ES-I3 (cell line): ENCODE data around the gene ABCB11.
"Not testable (repeated sequence)": the region's sequence is repeated elsewhere in the genome, so short reads cannot be mapped to it uniquely, and the experiment has no call there.

Source experiments
- H3K36me3 ChIP-seq: 2 replicates; pipeline ENCODE4 v1.6.1; 2013; ENCODE audit warnings: mild to moderate bottlenecking, low read length, control low read depth, moderate library complexity; ENCODE audit not compliant: insufficient read depth
- H3K4me1 ChIP-seq: 2 replicates; pipeline ENCODE4 v1.6.1; 2013; ENCODE audit warnings: mild to moderate bottlenecking, control low read depth, low read length; ENCODE audit not compliant: insufficient read depth
- H3K9ac ChIP-seq: 2 replicates; pipeline ENCODE4 v1.6.1; 2013; ENCODE audit warnings: low read depth, mild to moderate bottlenecking, low read length, moderate library complexity
- H3K9me3 ChIP-seq: 2 replicates; pipeline ENCODE4 v1.6.1; 2013; ENCODE audit warnings: mild to moderate bottlenecking, low read length, moderate library complexity; ENCODE audit not compliant: control insufficient read depth, insufficient read depth

The ABCB11 gene

GRCh38 chr2:169054575-169054974, 23.5 kb upstream of the ABCB11 start:
- H3K9me3 ChIP-seq, H3K36me3 ChIP-seq, H3K9ac ChIP-seq, H3K4me1 ChIP-seq: not testable (repeated sequence)

GRCh38 chr2:169050476-169051240, 19.5 kb upstream of the ABCB11 start:
- Histone ChIP-seq H3K36me3 (no peaks in the 10 kb centered on the region), H3K4me1 (no peaks in the 10 kb centered on the region), H3K9ac (no peak overlapping the region), H3K9me3 (no peaks in the 10 kb centered on the region; the same call in 1 of the 2 replicates)

DNA sequence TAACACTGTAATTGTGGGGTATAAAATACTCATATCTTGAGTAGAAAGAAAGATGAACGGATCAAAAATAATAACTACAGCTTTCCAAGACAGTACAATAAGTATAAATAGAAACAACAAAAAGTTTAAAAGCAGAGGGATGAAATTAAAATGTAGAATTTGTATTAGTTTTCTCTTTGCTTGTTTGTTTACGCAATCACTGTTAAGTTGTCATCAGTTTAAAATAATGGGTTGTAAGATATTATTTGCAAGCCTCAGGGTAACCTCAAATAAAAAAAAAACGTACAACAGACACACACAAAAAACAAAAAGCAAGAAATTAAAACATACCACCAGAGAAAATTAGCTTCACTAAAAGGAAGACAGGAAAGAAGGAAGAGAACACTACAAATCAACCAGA, 18.0 kb upstream of the ABCB11 start:
- Histone ChIP-seq H3K4me1 (no peaks in the 10 kb centered on the region), H3K9ac (no peak overlapping the region), H3K36me3 (no peaks in the 10 kb centered on the region), H3K9me3 (no peaks in the 10 kb centered on the region)

DNA sequence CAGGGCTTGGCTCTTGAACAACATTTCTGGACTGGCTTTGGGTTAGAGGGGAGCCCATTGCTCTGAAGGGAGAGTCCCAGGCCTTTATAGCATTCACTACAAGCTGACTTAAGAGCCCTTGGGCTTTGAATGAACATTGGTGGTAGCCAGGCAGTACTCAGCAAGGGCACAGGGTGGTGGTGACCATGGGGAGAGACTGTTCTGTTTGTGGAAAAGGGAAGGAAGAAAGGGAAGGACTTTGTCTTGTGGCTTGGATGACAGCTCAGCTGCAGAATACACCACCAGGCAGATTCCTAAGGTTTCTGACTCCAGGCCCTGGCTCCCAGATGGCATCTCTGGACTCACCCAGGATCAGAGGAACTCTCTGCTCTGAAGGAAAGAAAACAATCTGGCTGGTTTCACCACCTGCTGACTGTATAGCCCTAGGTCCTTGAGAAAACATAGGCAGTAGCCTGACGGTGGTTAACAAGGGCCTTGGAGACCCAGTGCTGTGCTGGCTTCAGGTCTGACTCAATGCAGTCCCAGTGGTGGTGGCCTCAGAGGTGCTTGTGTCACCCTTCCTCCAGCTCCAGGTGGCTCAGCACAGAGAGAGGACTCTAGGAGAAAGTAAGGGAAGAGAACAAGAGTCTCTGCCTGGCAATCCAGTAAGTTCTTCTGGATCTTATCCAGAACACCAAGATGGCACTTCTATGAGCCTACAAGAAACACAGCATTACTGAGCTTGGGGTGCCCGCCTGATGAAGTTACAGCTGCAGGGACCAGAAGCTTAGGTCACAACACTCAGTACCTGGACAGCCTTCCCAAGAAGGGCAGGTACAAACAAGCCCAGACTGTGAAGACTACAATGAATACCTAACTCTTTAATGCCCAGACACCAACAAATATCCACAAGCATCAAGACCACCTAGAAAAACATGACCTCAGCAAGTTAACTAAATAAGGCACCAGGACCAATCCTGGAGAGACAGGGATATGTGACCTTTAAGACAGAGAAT, 16.4 kb upstream of the ABCB11 start:
- no peaks in the 10 kb centered on the region for H3K36me3 ChIP-seq
- peaks cover under 1% of the 10 kb centered on the region; the same call in 1 of the 2 replicates for H3K9me3 ChIP-seq
- no peak overlapping the region for H3K9ac ChIP-seq
- H3K4me1 ChIP-seq: no peaks in the 10 kb centered on the region

GRCh38 chr2:169046440-169047151, 15.5 kb upstream of the ABCB11 start:
- Histone ChIP-seq H3K9ac (no peak overlapping the region), H3K36me3 (no peaks in the 10 kb centered on the region)

GRCh38 chr2:169042856-169043255, 11.7 kb upstream of the ABCB11 start:
- Histone ChIP-seq H3K9ac (no peak overlapping the region), H3K9me3 (peaks cover 6% of the 10 kb centered on the region; the same call in 1 of the 2 replicates), H3K36me3 (no peaks in the 10 kb centered on the region), H3K4me1 (no peaks in the 10 kb centered on the region)

More at GRCh38 chr2:169046440-169047151, 15.5 kb upstream of the ABCB11 start:
- Histone ChIP-seq H3K9me3 (peaks cover 6% of the 10 kb centered on the region; the same call in 1 of the 2 replicates), H3K4me1 (no peaks in the 10 kb centered on the region)

- no peaks in the 10 kb centered on the region for H3K4me1 ChIP-seq
- peaks cover 6% of the 10 kb centered on the region; the same call in 1 of the 2 replicates for H3K9me3 ChIP-seq
- no peak overlapping the region for H3K9ac ChIP-seq
- H3K36me3 ChIP-seq: no peaks in the 10 kb centered on the region
Observed at GRCh38 chr2:169041594-169041993, 10.5 kb upstream of the ABCB11 start.

DNA sequence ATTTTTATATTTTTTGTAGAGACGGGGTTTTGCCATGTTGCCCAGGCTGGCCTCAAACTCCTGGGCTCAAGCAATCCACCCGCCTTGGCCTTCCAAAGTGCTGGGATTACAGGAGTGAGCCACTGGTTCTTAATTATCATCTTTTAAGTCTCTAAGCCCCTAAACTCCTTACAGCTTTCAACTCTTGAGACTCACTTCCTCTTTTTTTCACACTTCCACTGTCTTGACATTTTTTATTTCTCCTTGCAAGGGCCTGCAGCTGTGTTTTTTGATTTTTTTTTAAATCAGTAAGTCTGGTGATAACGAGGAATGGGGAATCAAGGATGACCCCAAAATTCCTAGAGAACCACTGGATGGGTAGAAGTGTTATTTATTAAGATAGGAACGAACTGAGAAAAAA, 8.6 kb upstream of the ABCB11 start:
- no peak overlapping the region for H3K9ac ChIP-seq
- peaks cover 6% of the 10 kb centered on the region; the same call in 1 of the 2 replicates for H3K9me3 ChIP-seq
- H3K36me3 ChIP-seq: no peaks in the 10 kb centered on the region
- H3K4me1 ChIP-seq: no peaks in the 10 kb centered on the region

DNA sequence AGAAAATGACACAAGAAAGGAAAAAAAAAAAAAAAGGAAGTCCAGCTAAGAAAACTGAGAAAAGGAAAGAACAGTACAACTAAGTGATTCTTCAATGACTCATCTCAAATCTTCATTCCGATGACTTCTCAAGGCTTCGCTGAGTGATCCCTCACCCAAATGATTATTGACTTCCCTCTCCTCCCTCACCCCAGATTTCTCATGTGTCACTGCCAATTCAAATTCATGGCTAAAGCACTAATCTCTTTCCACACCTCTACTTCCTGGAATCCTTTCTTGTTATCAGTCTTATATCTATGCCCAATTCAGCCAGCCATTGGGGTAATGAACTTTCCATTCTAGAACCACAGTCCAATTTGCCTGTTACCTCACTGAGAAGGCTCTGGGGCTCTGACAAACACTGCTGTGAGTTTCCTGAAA, 7.2 kb upstream of the ABCB11 start:
- Histone ChIP-seq H3K36me3 (no peaks in the 10 kb centered on the region), H3K4me1 (no peaks in the 10 kb centered on the region), H3K9ac (no peak overlapping the region), H3K9me3 (peaks cover 6% of the 10 kb centered on the region; the same call in 1 of the 2 replicates)

GRCh38 chr2:169036736-169037440, 5.8 kb upstream of the ABCB11 start:
- no peak overlapping the region for H3K9ac ChIP-seq
- no peaks in the 10 kb centered on the region for H3K9me3 ChIP-seq

GRCh38 chr2:169035887-169036286, 4.8 kb upstream of the ABCB11 start:
- no peaks in the 10 kb centered on the region for H3K36me3 ChIP-seq
- H3K9me3 ChIP-seq: no peaks in the 10 kb centered on the region
- 0 out of 2 replicates have a peak, but pooled peaks cover 6% of the 10 kb centered on the region for H3K4me1 ChIP-seq
- H3K9ac ChIP-seq: no peak overlapping the region

More at GRCh38 chr2:169036736-169037440, 5.8 kb upstream of the ABCB11 start:
- no peaks in the 10 kb centered on the region for H3K36me3 ChIP-seq
- no peaks in the 10 kb centered on the region for H3K4me1 ChIP-seq

- Histone ChIP-seq H3K4me1 (0 out of 2 replicates have a peak, but pooled peaks cover 6% of the 10 kb centered on the region), H3K36me3 (no peaks in the 10 kb centered on the region)
Observed at GRCh38 chr2:169034984-169035544, 3.9 kb upstream of the ABCB11 start.

GRCh38 chr2:169034256-169034655, 3.1 kb upstream of the ABCB11 start:
- no peaks in the 10 kb centered on the region for H3K9me3 ChIP-seq
- 0 out of 2 replicates have a peak, but pooled peaks cover 6% of the 10 kb centered on the region for H3K4me1 ChIP-seq
- no peak overlapping the region for H3K9ac ChIP-seq
- no peaks in the 10 kb centered on the region for H3K36me3 ChIP-seq

More at GRCh38 chr2:169034984-169035544, 3.9 kb upstream of the ABCB11 start:
- H3K9me3 ChIP-seq: no peaks in the 10 kb centered on the region
- H3K9ac ChIP-seq: no peak overlapping the region
